ENCODE measurements around the gene CLINT1.

The CLINT1 gene

GRCh38 chr5:157812086-157812485, 46.9 kb downstream of the CLINT1 start:
- in situ Hi-C loops (cut with HindIII; ENCODE audit: low sequenced_read_pairs): no loop called here
- DNase-seq (ENCODE audit: low read depth, low spot score): no peak
- no peak for TF ChIP-seq CTCF (IDR thresholded peaks at IDR 0.05; ENCODE audit: low read depth, low read length)
- no peak overlapping the region for H3K4me3 ChIP-seq (ENCODE audit: low read depth, low read length)

- in situ Hi-C loops (cut with HindIII; ENCODE audit: low sequenced_read_pairs): no loop called here
- H3K4me3 ChIP-seq (ENCODE audit: low read depth, low read length): no peak overlapping the region
- no peak for DNase-seq (ENCODE audit: low read depth, low spot score)
- no peak for TF ChIP-seq CTCF (IDR thresholded peaks at IDR 0.05; ENCODE audit: low read depth, low read length)
Measured at GRCh38 chr5:157808043-157808442, 50.9 kb downstream of the CLINT1 start.

GRCh38 chr5:157802736-157803135, 56.2 kb downstream of the CLINT1 start:
- no peak overlapping the region for H3K4me3 ChIP-seq (ENCODE audit: low read depth, low read length)
- in situ Hi-C loops (cut with HindIII; ENCODE audit: low sequenced_read_pairs): no loop called here
- DNase-seq (ENCODE audit: low read depth, low spot score): no peak
- TF ChIP-seq CTCF (IDR thresholded peaks at IDR 0.05; ENCODE audit: low read depth, low read length): no peak

- no peak for DNase-seq (ENCODE audit: low read depth, low spot score)
- H3K4me3 ChIP-seq (ENCODE audit: low read depth, low read length): no peak overlapping the region
- in situ Hi-C loops (cut with HindIII; ENCODE audit: low sequenced_read_pairs): no loop called here
- no peak for TF ChIP-seq CTCF (IDR thresholded peaks at IDR 0.05; ENCODE audit: low read depth, low read length)
Measured at GRCh38 chr5:157800137-157800536, 58.8 kb downstream of the CLINT1 start.

- in situ Hi-C loops (cut with HindIII; ENCODE audit: low sequenced_read_pairs): no loop called here
- DNase-seq (ENCODE audit: low read depth, low spot score): no peak
- TF ChIP-seq CTCF (IDR thresholded peaks at IDR 0.05; ENCODE audit: low read depth, low read length): no peak
- no peak overlapping the region for H3K4me3 ChIP-seq (ENCODE audit: low read depth, low read length)
Measured at GRCh38 chr5:157799578-157799977, 59.4 kb downstream of the CLINT1 start.

GRCh38 chr5:157793301-157793700, 65.6 kb downstream of the CLINT1 start:
- DNase-seq (ENCODE audit: low read depth, low spot score): no peak
- in situ Hi-C loops (cut with HindIII; ENCODE audit: low sequenced_read_pairs): no loop called here
- no peak overlapping the region for H3K4me3 ChIP-seq (ENCODE audit: low read depth, low read length)
- no peak for TF ChIP-seq CTCF (IDR thresholded peaks at IDR 0.05; ENCODE audit: low read depth, low read length)

- H3K4me3 ChIP-seq (ENCODE audit: low read depth, low read length): no peak overlapping the region
- no peak for DNase-seq (ENCODE audit: low read depth, low spot score)
- no peak for TF ChIP-seq CTCF (IDR thresholded peaks at IDR 0.05; ENCODE audit: low read depth, low read length)
- in situ Hi-C loops (cut with HindIII; ENCODE audit: low sequenced_read_pairs): no loop called here
Measured at GRCh38 chr5:157785801-157786200, 73.1 kb downstream of the CLINT1 start.

All from astrocyte of the spinal cord (primary cell).